ENCODE data around the gene LAMA1. TPM values are rescaled to one million over a fixed set of nuclear protein-coding genes. Genes with fewer than 3 reads are reported as not detected.

Gene LAMA1
- total RNA-seq, 1 experiment from 2014 or later = 28.8 TPM

- no peak overlapping the region for H2AFZ ChIP-seq (ENCODE audit: low read length)
- no peak overlapping the region for H3K9ac ChIP-seq (ENCODE audit: extremely low read depth, insufficient read length, low read length)
These were observed 80.1 kb downstream of the LAMA1 start for GRCh38 chr18:7037470-7037869.

More at GRCh38 chr18:7037470-7037869, 80.1 kb downstream of the LAMA1 start:
- WGBS (ENCODE audit: extremely low coverage, insufficient read length, low lambda C conversion rate) = no CpG with 5 or more reads among the region's 11 CpGs
- Histone ChIP-seq H3K14ac (ENCODE audit: insufficient read depth, low read length) (no peak overlapping the region), H2BK12ac (ENCODE audit: insufficient read length, low read depth, low read length) (no peak overlapping the region), H3K56ac (ENCODE audit: insufficient read length, low read depth, low read length) (no peak overlapping the region), H4K5ac (ENCODE audit: insufficient read length, low read depth, low read length) (no peak overlapping the region), H3K4ac (ENCODE audit: low read depth, low read length) (no peak overlapping the region), H2BK15ac (ENCODE audit: low read depth, low read length) (no peak overlapping the region), H3K9me3 (ENCODE audit: control insufficient read depth, low read depth, low read length) (no peaks in the 10 kb centered on the region), H4K20me1 (ENCODE audit: control insufficient read depth, insufficient read depth, insufficient read length) (no peaks in the 10 kb centered on the region), H2BK120ac (ENCODE audit: low read depth, low read length, poor library complexity, severe bottlenecking) (no peak overlapping the region), H2BK5ac (ENCODE audit: insufficient read length, low read length) (no peak overlapping the region), H4K8ac (replicated peaks; ENCODE audit: insufficient read length, low read depth, low read length) (no peak overlapping the region), H3T11ph (ENCODE audit: low read length) (no peak overlapping the region), H3K4me2 (ENCODE audit: insufficient read depth, insufficient read length, low read length) (no peak overlapping the region), H4K91ac (ENCODE audit: insufficient read length, low read depth, low read length) (no peak overlapping the region), H3K23ac (ENCODE audit: insufficient read length, low read depth, low read length) (no peak overlapping the region), H3K79me1 (ENCODE audit: insufficient read depth, low read depth, low read length, poor library complexity, severe bottlenecking) (no peaks in the 10 kb centered on the region), H3K23me2 (ENCODE audit: insufficient read length, low read depth, low read length, poor library complexity, severe bottlenecking) (no peaks in the 10 kb centered on the region), H3K79me2 (ENCODE audit: insufficient read depth, low read length) (no peaks in the 10 kb centered on the region), H2AK5ac (ENCODE audit: insufficient read length, low read length) (no peak overlapping the region), H2BK20ac (ENCODE audit: low read depth, low read length, poor library complexity, severe bottlenecking) (no peak overlapping the region), H3K27me3 (ENCODE audit: insufficient read depth, low read length) (no peaks in the 10 kb centered on the region), H3K18ac (ENCODE audit: insufficient read length, low read depth, low read length) (no peak overlapping the region), H3K4me1 (ENCODE audit: insufficient read depth, low read length) (no peaks in the 10 kb centered on the region), H3K27ac (ENCODE audit: insufficient read length, low read depth, low read length) (no peak overlapping the region)
- Mint-ChIP-seq H3K9me3 (no peaks in the 10 kb centered on the region), H3K4me1 (peaks cover 2 to 6% of the 10 kb centered on the region in 2 experiments; a peak in 3 of 4 replicates), H3K4me3 (no peak overlapping the region), H3K36me3 (ENCODE audit: insufficient read depth in 1 of 3, low read depth in 3 of 3) (peaks cover 19 to 33% (median 21%) of the 10 kb centered on the region in 3 experiments; a peak in 6 of 7 replicates), H3K27me3 (ENCODE audit: low read depth) (no peaks in the 10 kb centered on the region), H3K27ac (no peak overlapping the region)
- no peak for TF ChIP-seq CTCF (conservative IDR thresholded peaks at IDR 0.05)
- no peak for DNase-seq
